ENCODE data around the gene DSG2.
A peak's percentile ranks its signal among the peaks of the same experiment; 100 is the strongest.
"Not testable (repeated sequence)": the region's sequence is repeated elsewhere in the genome, so short reads cannot be mapped to it uniquely, and the experiment has no call there.

The DSG2 gene

GRCh38 chr18:31487246-31488015, 10.5 kb upstream of the DSG2 start:
- Histone ChIP-seq H3K27ac (ENCODE audit: low read length) (no peak overlapping the region), H3K4me3 (ENCODE audit: low read length in 2 of 2) (no peak overlapping the region), H3K27me3 (ENCODE audit: control insufficient read depth in 1 of 2, insufficient read depth in 2 of 2, low read length in 2 of 2) (no peaks in the 10 kb centered on the region), H3K9me3 (ENCODE audit: control insufficient read depth in 2 of 2, low read length in 2 of 2) (no peaks in the 10 kb centered on the region), H3K4me1 (ENCODE audit: control insufficient read depth, insufficient read depth, low read length) (no peaks in the 10 kb centered on the region), H3K36me3 (ENCODE audit: control insufficient read depth in 2 of 2, insufficient read depth in 2 of 2, low read length in 2 of 2) (no peaks in the 10 kb centered on the region), H3K9ac (ENCODE audit: low read length in 2 of 2) (no peak overlapping the region)

- H3K4me1 ChIP-seq (ENCODE audit: control insufficient read depth, insufficient read depth, low read length): no peaks in the 10 kb centered on the region
- no peaks in the 10 kb centered on the region for H3K27me3 ChIP-seq (ENCODE audit: control insufficient read depth in 1 of 2, insufficient read depth in 2 of 2, low read length in 2 of 2)
- H3K9ac ChIP-seq (ENCODE audit: low read length in 2 of 2): no peak overlapping the region
- H3K36me3 ChIP-seq (ENCODE audit: control insufficient read depth in 2 of 2, insufficient read depth in 2 of 2, low read length in 2 of 2): no peaks in the 10 kb centered on the region
- no peak overlapping the region for H3K27ac ChIP-seq (ENCODE audit: low read length)
- no peaks in the 10 kb centered on the region for H3K9me3 ChIP-seq (ENCODE audit: control insufficient read depth in 2 of 2, low read length in 2 of 2)
- no peak overlapping the region for H3K4me3 ChIP-seq (ENCODE audit: low read length in 2 of 2)
Measured at GRCh38 chr18:31489311-31489710, 8.7 kb upstream of the DSG2 start.

GRCh38 chr18:31490387-31490786, 7.6 kb upstream of the DSG2 start:
- Histone ChIP-seq H3K27ac (ENCODE audit: low read length) (no peak overlapping the region), H3K9ac (ENCODE audit: low read length in 2 of 2) (no peak overlapping the region), H3K4me3 (ENCODE audit: low read length in 2 of 2) (no peak overlapping the region), H3K36me3 (ENCODE audit: control insufficient read depth in 2 of 2, insufficient read depth in 2 of 2, low read length in 2 of 2) (no peaks in the 10 kb centered on the region), H3K27me3 (ENCODE audit: control insufficient read depth in 1 of 2, insufficient read depth in 2 of 2, low read length in 2 of 2) (no peaks in the 10 kb centered on the region), H3K9me3 (ENCODE audit: control insufficient read depth in 2 of 2, low read length in 2 of 2) (no peaks in the 10 kb centered on the region), H3K4me1 (ENCODE audit: control insufficient read depth, insufficient read depth, low read length) (no peaks in the 10 kb centered on the region)

- no peak overlapping the region for H3K4me3 ChIP-seq (ENCODE audit: low read length in 2 of 2)
- no peaks in the 10 kb centered on the region for H3K9me3 ChIP-seq (ENCODE audit: control insufficient read depth in 2 of 2, low read length in 2 of 2)
- H3K27me3 ChIP-seq (ENCODE audit: control insufficient read depth in 1 of 2, insufficient read depth in 2 of 2, low read length in 2 of 2): no peaks in the 10 kb centered on the region
- no peaks in the 10 kb centered on the region for H3K4me1 ChIP-seq (ENCODE audit: control insufficient read depth, insufficient read depth, low read length)
- H3K36me3 ChIP-seq (ENCODE audit: control insufficient read depth in 2 of 2, insufficient read depth in 2 of 2, low read length in 2 of 2): no peaks in the 10 kb centered on the region
- H3K9ac ChIP-seq (ENCODE audit: low read length in 2 of 2): no peak overlapping the region
- H3K27ac ChIP-seq (ENCODE audit: low read length): no peak overlapping the region
Measured at GRCh38 chr18:31490833-31491232, 7.1 kb upstream of the DSG2 start.

GRCh38 chr18:31491586-31491985, 6.4 kb upstream of the DSG2 start:
- Histone ChIP-seq H3K9me3 (ENCODE audit: control insufficient read depth in 2 of 2, low read length in 2 of 2) (no peaks in the 10 kb centered on the region), H3K4me3 (ENCODE audit: low read length in 2 of 2) (no peak overlapping the region), H3K27ac (ENCODE audit: low read length) (no peak overlapping the region), H3K36me3 (ENCODE audit: control insufficient read depth in 2 of 2, insufficient read depth in 2 of 2, low read length in 2 of 2) (no peaks in the 10 kb centered on the region), H3K4me1 (ENCODE audit: control insufficient read depth, insufficient read depth, low read length) (no peaks in the 10 kb centered on the region), H3K27me3 (ENCODE audit: control insufficient read depth in 1 of 2, insufficient read depth in 2 of 2, low read length in 2 of 2) (no peaks in the 10 kb centered on the region), H3K9ac (ENCODE audit: low read length in 2 of 2) (no peak overlapping the region)

GRCh38 chr18:31492671-31493070, 5.3 kb upstream of the DSG2 start:
- H3K27ac ChIP-seq (ENCODE audit: low read length): no peak overlapping the region
- H3K4me1 ChIP-seq (ENCODE audit: control insufficient read depth, insufficient read depth, low read length): no peaks in the 10 kb centered on the region
- H3K27me3 ChIP-seq (ENCODE audit: control insufficient read depth in 1 of 2, insufficient read depth in 2 of 2, low read length in 2 of 2): peaks cover 0 to 5% of the 10 kb centered on the region in 2 donors
- no peak overlapping the region for H3K9ac ChIP-seq (ENCODE audit: low read length in 2 of 2)
- no peak overlapping the region for H3K4me3 ChIP-seq (ENCODE audit: low read length in 2 of 2)
- no peaks in the 10 kb centered on the region for H3K9me3 ChIP-seq (ENCODE audit: control insufficient read depth in 2 of 2, low read length in 2 of 2)
- no peaks in the 10 kb centered on the region for H3K36me3 ChIP-seq (ENCODE audit: control insufficient read depth in 2 of 2, insufficient read depth in 2 of 2, low read length in 2 of 2)

- H3K27ac ChIP-seq (ENCODE audit: low read length): no peak overlapping the region
- H3K4me3 ChIP-seq (ENCODE audit: low read length in 2 of 2): no peak overlapping the region
- no peaks in the 10 kb centered on the region for H3K4me1 ChIP-seq (ENCODE audit: control insufficient read depth, insufficient read depth, low read length)
- H3K9ac ChIP-seq (ENCODE audit: low read length in 2 of 2): no peak overlapping the region
- peaks cover 0 to 5% of the 10 kb centered on the region in 2 donors for H3K27me3 ChIP-seq (ENCODE audit: control insufficient read depth in 1 of 2, insufficient read depth in 2 of 2, low read length in 2 of 2)
- H3K9me3 ChIP-seq (ENCODE audit: control insufficient read depth in 2 of 2, low read length in 2 of 2): no peaks in the 10 kb centered on the region
- no peaks in the 10 kb centered on the region for H3K36me3 ChIP-seq (ENCODE audit: control insufficient read depth in 2 of 2, insufficient read depth in 2 of 2, low read length in 2 of 2)
Measured at GRCh38 chr18:31493171-31493570, 4.8 kb upstream of the DSG2 start.

- Histone ChIP-seq H3K9ac (ENCODE audit: low read length in 2 of 2) (no peak overlapping the region), H3K9me3 (ENCODE audit: control insufficient read depth in 2 of 2, low read length in 2 of 2) (no peaks in the 10 kb centered on the region), H3K27ac (ENCODE audit: low read length) (no peak overlapping the region), H3K27me3 (ENCODE audit: control insufficient read depth in 1 of 2, insufficient read depth in 2 of 2, low read length in 2 of 2) (peaks cover 0 to 9% of the 10 kb centered on the region in 2 donors), H3K36me3 (ENCODE audit: control insufficient read depth in 2 of 2, insufficient read depth in 2 of 2, low read length in 2 of 2) (no peaks in the 10 kb centered on the region), H3K4me3 (ENCODE audit: low read length in 2 of 2) (no peak overlapping the region), H3K4me1 (ENCODE audit: control insufficient read depth, insufficient read depth, low read length) (no peaks in the 10 kb centered on the region)
Measured at GRCh38 chr18:31493941-31494340, 4.0 kb upstream of the DSG2 start.

GRCh38 chr18:31494705-31495244, 3.2 kb upstream of the DSG2 start:
- not testable (repeated sequence) for H3K9ac ChIP-seq (ENCODE audit: low read length in 2 of 2); H3K9me3 ChIP-seq (ENCODE audit: control insufficient read depth in 2 of 2, low read length in 2 of 2); H3K4me1 ChIP-seq (ENCODE audit: control insufficient read depth, insufficient read depth, low read length); H3K4me3 ChIP-seq (ENCODE audit: low read length in 2 of 2); H3K36me3 ChIP-seq (ENCODE audit: control insufficient read depth in 2 of 2, insufficient read depth in 2 of 2, low read length in 2 of 2); H3K27me3 ChIP-seq (ENCODE audit: control insufficient read depth in 1 of 2, insufficient read depth in 2 of 2, low read length in 2 of 2); H3K27ac ChIP-seq (ENCODE audit: low read length)

- Histone ChIP-seq H3K4me1 (ENCODE audit: control insufficient read depth, insufficient read depth, low read length) (no peaks in the 10 kb centered on the region), H3K9ac (ENCODE audit: low read length in 2 of 2) (no peak overlapping the region), H3K4me3 (ENCODE audit: low read length in 2 of 2) (peak overlapping the region in 1 of 2 donors; percentile 74), H3K27ac (ENCODE audit: low read length) (no peak overlapping the region), H3K36me3 (ENCODE audit: control insufficient read depth in 2 of 2, insufficient read depth in 2 of 2, low read length in 2 of 2) (no peaks in the 10 kb centered on the region), H3K9me3 (ENCODE audit: control insufficient read depth in 2 of 2, low read length in 2 of 2) (no peaks in the 10 kb centered on the region), H3K27me3 (ENCODE audit: control insufficient read depth in 1 of 2, insufficient read depth in 2 of 2, low read length in 2 of 2) (peaks cover 4 to 18% of the 10 kb centered on the region in 2 donors)
Measured at GRCh38 chr18:31497404-31497835, 557 bp upstream of the DSG2 start.

Data from stomach smooth muscle (tissue), 2 donors.